Activated CD4-positive, alpha-beta T cell treated with anti-CD3 and anti-CD28 coated beads, Interleukin-2, amount 50 U/mL, for 1 hour (primary cell): ENCODE measurements around the gene ZNF24.

Source experiments
- DNase-seq: peaks from one replicate; pipeline ENCODE4 v3.0.0-alpha.2; 2020

The ZNF24 gene

GRCh38 chr18:35352778-35353177 lies 8.6 kb upstream of the ZNF24 start:
- no peak for DNase-seq

GRCh38 chr18:35352283-35352682 lies 8.1 kb upstream of the ZNF24 start:
- no peak for DNase-seq

DNA sequence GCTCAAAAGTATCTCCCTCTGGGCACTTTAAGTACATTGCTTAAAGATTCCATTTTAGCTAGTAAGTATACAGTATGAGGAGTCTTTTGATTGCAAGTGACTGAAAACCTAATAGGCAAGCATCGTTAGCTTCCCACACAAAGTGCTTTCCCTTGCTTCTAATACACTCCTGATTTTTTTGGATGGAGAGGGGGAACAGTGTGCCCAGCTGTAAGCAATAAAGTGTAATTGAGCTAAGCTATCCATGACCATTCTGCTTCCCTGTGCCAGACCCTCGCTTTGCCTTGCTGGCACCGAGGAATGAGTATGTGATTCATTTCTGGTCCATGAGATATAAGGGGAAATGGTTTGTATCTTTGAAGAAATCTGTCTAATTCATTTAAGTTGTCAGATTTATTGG lies 3.8 kb upstream of the ZNF24 start:
- no peak for DNase-seq

DNA sequence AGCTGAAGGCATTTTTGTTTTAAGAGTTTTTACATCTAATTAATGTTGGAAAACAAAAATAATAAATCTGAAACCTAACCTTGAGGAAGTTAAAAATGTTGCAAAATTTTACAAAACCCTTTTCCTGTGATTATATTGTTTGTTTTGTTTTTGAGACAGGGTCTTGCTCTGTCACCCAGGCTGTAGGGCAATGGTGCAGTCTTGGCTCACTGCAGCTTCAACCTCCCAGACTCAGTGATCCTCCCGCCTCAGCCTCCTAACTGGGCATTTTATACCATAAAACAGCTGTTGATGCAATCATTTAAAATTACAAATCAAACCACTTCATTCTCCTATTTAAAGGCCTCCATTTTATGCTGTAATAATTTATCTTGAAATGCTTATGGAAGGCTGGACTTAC lies 1.7 kb upstream of the ZNF24 start:
- DNase-seq, result no peak

DNA sequence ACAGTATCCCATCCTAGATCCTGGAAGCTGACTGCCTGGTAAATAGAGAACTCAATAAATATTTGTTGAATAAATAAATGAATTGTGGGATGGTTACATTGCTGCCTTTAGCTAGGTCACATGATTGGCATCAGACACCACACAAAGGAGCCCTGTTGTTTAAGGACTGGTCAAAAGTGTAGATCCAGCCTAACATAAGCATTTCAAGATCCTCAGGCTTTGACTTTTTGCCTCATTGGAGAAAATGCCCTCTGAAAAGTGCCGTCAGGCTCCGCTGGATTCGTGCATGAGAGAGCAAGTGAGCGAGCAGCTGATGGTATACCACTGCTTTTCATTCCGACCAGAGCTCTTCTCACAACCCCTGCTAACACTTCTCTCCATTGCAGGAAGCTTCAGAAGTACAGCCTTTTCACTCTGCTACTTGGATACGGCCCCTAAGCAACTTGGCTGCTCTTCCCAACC lies 1.3 kb upstream of the ZNF24 start:
- no peak for DNase-seq

DNA sequence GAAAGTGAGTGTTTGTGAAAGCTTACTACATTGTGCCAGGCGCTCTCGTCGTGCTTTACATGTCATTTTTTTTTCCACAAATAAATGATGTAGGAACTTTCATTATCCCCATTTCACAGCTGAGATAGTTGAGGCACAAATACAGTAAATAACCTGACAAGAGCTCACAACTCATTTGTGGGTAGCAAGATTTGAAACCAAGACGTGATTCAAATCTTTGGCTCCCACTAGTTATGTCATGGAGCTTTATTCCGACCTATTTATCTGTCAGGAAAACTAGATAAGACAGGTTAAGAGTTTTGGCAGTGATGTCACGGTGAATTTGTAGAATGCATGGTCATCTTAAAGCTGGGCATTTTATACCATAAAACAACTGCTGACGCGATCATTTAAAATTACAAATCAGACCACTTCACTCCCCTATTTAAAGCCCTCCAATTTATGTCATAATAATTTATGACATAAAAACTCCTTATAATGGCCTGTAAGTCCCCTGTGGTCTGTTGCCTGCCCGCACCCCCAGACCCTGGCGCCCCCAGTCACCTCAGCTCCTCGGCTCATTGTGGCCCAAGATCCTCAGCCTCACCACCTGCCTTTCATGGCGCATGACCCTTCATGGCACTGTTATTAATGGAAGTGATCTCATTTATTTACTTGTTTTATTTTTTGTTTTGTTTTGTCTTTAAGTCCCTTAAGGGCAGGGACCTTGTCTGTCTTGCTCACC lies 678 bp upstream of the ZNF24 start:
- no peak for DNase-seq

GRCh38 chr18:35343488-35343935 lies 708 bp downstream of the ZNF24 start:
- no peak for DNase-seq

- DNase-seq, result no peak
Observed at GRCh38 chr18:35337286-35337685, 6.9 kb downstream of the ZNF24 start.

- DNase-seq, result no peak
Observed at GRCh38 chr18:35335866-35336265, 8.4 kb downstream of the ZNF24 start.

- DNase-seq, result no peak
Observed at GRCh38 chr18:35334821-35335220, 9.4 kb downstream of the ZNF24 start.

- no peak for DNase-seq
Observed at GRCh38 chr18:35334212-35334611, 10.0 kb downstream of the ZNF24 start.

GRCh38 chr18:35331367-35332087 lies 12.7 kb downstream of the ZNF24 start:
- no peak for DNase-seq

DNA sequence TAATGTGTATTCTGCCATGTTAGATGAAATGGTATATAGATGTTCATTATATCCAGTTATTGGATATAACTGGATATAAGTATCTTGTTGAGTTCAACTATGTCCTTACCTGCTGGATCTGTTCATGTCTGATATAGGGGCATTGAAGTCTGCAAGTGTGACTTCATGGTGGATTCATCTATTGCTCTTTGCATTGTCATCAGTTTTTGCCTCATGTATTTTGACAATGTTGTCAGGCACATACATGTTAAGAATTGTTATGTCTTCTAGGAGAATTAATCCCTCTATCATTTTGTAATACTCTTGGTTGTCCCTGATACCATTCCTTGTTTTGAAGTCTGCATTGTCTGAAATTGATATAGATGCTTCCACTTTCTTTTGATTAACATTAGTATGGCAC lies 15.4 kb downstream of the ZNF24 start:
- DNase-seq, result no peak

DNA sequence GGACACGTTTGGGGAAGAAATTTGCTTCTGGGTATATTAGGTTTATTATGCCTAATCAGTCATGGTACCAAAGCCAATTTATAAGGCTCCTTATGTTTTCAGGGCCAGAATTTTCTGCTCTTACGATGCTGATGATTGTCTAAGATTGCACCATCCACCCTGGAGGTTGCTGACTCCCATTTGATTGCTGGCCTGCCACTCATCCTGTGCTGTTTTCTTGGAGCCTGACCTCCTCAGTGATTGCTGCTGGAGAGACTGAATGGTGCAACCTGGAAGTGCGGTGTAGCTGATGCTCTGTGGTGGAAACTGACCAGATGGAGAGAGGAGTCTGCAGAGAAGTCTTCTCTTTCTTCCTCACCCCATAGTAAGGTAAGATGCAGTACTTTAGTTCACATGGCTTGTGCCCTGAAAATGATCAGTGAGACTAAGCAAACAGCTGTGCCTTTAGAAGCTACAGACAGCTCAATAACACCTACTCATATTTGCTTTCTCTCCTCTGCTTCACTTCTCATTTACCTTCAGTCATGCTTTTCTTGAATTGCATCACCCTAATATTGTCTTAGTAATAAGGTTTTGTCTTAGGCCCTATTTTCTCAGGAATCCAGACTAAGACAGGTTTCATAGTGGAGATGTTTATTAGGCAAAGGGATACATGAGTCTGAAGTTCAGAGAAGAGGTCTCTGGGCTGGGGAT lies 17.4 kb downstream of the ZNF24 start:
- DNase-seq, result no peak

GRCh38 chr18:35324926-35325655 lies 19.1 kb downstream of the ZNF24 start:
- no peak for DNase-seq

- no peak for DNase-seq
Observed at GRCh38 chr18:35322486-35323458, 21.4 kb downstream of the ZNF24 start.

DNA sequence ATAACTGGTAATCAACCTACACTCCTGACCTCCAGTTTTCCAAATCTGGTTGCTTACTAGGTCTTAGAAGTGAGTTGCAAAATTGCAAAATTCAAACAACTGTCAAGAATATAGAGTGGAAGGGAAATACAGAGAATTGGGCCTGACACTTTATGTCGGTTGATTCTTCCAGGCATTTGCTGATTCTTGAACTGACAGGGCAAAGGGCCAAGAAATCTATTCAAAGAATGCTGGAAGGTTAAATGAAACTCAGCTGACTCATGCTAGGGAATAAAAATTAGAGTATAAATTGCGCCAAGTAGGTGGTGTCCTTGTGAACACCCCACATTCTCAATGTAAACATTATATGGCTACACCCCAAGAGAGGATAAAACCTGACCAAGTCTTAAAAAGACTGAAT lies 32.7 kb downstream of the ZNF24 start:
- no peak for DNase-seq

DNA sequence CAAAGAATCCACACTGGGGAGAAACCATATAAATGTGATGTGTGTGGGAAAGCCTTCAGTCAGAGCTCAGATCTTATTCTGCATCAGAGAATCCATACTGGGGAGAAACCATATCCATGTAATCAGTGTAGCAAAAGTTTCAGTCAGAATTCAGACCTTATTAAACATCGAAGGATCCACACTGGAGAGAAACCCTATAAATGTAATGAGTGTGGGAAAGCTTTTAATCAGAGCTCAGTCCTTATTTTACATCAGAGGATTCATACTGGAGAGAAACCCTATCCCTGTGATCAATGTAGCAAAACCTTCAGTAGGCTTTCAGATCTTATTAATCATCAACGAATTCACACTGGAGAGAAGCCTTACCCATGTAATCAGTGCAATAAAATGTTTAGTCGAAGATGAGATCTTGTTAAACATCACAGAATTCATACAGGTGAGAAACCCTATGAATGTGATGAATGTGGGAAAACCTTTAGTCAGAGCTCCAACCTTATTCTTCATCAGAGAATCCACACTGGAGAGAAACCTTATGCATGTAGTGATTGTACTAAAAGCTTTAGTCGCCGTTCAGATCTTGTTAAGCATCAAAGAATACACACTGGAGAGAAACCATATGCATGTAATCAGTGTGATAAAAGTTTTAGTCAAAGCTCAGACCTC lies 37.5 kb downstream of the ZNF24 start:
- no peak for DNase-seq

DNA sequence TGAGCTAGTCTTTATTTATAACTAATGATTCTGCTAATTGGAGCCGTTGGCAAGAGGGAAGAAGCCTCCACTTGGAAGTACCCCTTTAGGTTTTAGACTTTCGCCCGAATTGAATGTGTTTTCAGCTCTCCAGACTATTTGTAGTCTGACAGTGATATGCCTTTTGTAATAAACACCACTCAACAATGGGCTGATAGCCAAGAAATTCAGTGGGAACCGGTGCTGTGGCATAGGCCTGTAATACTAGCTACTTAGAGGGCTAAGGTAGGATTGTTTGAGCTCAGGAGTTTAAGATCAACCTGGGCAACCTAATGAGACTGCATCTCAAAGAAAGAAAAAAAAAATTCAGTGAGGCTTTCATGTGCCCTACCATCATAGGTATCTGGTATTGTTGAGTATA lies 40.6 kb downstream of the ZNF24 start:
- no peak for DNase-seq

DNA sequence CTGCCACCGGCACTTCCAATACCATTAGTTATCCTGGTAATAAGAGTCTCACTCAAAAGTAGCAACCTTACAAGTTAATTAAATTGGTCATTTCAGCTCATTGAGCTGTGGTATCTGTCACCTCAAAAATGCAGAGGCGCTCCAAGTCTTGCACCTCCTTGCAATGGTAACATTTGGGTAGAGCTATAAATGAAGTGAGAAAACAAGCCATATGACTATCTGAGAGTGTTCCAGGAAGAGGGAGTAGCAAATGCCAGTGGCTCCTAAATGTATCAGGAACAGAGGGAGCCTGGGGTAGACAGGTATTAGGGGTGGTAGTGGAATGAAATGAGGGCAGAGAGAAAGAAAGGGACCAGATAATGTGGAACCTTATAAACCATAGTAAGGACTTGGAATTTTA lies 48.2 kb downstream of the ZNF24 start:
- no peak for DNase-seq

DNA sequence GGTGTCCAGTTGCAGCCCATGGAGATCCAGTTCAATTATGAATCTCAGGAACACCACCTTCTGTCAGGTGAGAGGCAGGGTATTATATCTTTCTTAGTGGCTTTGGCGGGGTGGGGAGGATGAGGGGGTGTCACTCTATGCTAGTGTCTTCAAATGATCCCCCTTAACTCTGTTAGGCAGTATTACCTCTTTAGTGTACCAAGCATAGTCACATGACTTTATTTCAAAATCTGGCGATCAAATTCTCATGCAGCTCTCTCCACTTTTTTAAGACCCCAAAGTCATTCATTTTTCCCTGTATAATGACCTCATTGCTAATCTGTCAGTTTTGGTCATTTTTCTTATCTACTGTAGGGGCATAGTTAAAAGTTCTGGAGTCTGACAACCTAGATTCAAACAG lies 53.1 kb downstream of the ZNF24 start:
- DNase-seq, result no peak
